Measurements from ENCODE around the gene PLSCR1. TPM values are rescaled to one million over a fixed set of nuclear protein-coding genes. Genes with fewer than 3 reads are reported as not detected.

PLSCR1 gene
- total RNA-seq, 2 donors from 2014 or later = 189 to 250 TPM

DNA sequence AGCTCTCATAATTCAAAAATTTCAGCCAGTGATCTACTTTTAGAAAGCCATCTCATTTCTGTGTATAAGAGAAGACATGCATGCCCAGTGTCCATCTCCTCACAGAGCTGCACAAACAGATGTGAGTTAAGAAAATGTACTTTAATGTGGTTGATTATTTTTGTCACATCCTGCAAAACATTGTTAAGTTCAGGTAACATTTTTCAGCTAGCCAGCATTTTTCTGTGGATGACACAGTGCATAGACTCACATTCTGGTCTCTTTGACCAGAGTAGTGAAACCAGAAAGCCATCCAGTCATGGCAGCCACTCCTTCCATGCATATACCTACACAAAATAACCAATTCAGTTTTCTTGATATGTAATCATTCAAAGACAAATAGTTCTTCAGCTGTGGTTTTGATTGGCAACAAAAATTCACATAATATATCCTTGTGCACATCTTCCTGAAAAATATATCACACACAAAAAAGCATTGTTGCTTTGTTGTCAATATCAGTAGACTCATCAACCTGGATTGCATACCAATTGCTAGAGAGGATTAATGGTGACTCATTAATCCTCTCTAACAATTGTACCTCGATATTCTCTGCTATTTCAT lies 2.1 kb upstream of the PLSCR1 start:
- H3K4me3 Mint-ChIP-seq = no peak overlapping the region
- peaks cover 12% of the 10 kb centered on the region for H3K36me3 Mint-ChIP-seq (ENCODE audit: low read depth)
- no peaks in the 10 kb centered on the region for H3K9me3 Mint-ChIP-seq

DNA sequence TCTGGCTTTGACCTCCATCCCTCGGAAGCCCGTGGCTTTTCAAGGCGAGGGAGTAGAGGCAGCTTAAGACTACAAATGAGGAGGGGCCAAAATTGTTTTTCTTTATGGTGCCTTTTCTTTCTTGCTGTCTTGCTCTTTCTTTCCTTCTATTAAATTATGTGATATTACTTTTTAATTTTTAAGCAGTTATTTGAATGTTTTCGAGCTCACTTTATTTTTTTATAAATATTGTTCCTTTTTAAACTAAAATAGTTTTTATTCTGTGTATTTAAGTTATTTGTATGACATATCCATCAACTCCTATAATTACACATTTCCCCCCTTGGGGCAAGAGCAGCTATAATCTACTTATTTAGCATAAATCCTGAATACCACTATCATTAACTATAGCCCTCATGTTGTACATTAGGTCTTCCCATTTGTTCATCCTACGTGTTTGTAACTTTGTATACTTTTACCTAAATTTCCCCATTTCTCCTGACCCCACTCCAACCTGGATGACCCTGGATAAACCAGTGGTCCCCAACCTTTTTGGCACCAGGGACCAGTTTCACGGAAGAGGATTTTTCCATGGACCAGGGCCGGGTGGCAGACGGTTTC lies 622 bp upstream of the PLSCR1 start:
- Histone ChIP-seq H3K4me3 (ENCODE audit: low read length) (peak overlapping the region; percentile 95), H3K4me1 (ENCODE audit: control insufficient read depth, insufficient read depth, low read length) (no peaks in the 10 kb centered on the region), H3K27me3 (ENCODE audit: control insufficient read depth, insufficient read depth, low read length, poor library complexity, severe bottlenecking) (no peaks in the 10 kb centered on the region), H3K9ac (ENCODE audit: extremely low read depth, low read length, poor library complexity, severe bottlenecking) (peak overlapping the region; percentile 93), H3K36me3 (ENCODE audit: control insufficient read depth, insufficient read depth, low read length) (peaks cover 22% of the 10 kb centered on the region), H3K27ac (ENCODE audit: low read depth, low read length) (no peak overlapping the region), H3K9me3 (ENCODE audit: control insufficient read depth, low read length) (peaks cover 11% of the 10 kb centered on the region)
- TF ChIP-seq, protein P1, sequence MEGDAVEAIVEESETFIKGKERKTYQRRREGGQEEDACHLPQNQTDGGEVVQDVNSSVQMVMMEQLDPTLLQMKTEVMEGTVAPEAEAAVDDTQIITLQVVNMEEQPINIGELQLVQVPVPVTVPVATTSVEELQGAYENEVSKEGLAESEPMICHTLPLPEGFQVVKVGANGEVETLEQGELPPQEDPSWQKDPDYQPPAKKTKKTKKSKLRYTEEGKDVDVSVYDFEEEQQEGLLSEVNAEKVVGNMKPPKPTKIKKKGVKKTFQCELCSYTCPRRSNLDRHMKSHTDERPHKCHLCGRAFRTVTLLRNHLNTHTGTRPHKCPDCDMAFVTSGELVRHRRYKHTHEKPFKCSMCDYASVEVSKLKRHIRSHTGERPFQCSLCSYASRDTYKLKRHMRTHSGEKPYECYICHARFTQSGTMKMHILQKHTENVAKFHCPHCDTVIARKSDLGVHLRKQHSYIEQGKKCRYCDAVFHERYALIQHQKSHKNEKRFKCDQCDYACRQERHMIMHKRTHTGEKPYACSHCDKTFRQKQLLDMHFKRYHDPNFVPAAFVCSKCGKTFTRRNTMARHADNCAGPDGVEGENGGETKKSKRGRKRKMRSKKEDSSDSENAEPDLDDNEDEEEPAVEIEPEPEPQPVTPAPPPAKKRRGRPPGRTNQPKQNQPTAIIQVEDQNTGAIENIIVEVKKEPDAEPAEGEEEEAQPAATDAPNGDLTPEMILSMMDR (conservative IDR thresholded peaks at IDR 0.05) = peak; percentile 6
- peaks cover 6% of the 10 kb centered on the region for H3K9me3 Mint-ChIP-seq
- peak overlapping the region; percentile 93 for H3K27ac Mint-ChIP-seq
- H3K4me3 Mint-ChIP-seq = peak overlapping the region; percentile 95
- no peaks in the 10 kb centered on the region for H3K27me3 Mint-ChIP-seq (ENCODE audit: insufficient read depth)
- no peak for DNase-seq
- H3K36me3 Mint-ChIP-seq (ENCODE audit: low read depth) = peaks cover 27% of the 10 kb centered on the region
- H3K4me1 Mint-ChIP-seq = peaks cover 24% of the 10 kb centered on the region
- 20 to 54% methylated on average over 4 to 7 of the region's 8 CpGs for WGBS, 2 experiments (ENCODE audit: insufficient coverage in 1 of 2, insufficient read length in 1 of 2)

More for the DNA sequence above, 2.1 kb upstream of the PLSCR1 start:
- no peak overlapping the region for H3K27ac ChIP-seq (ENCODE audit: low read depth, low read length)
- H3K36me3 ChIP-seq (ENCODE audit: control insufficient read depth, insufficient read depth, low read length) = peaks cover 9% of the 10 kb centered on the region
- Mint-ChIP-seq H3K4me1 (peaks cover 21% of the 10 kb centered on the region), H3K27me3 (ENCODE audit: insufficient read depth) (no peaks in the 10 kb centered on the region), H3K27ac (no peak overlapping the region)
- H3K9ac ChIP-seq (ENCODE audit: extremely low read depth, low read length, poor library complexity, severe bottlenecking) = no peak overlapping the region
- 86% methylated on average over 1 of the region's 1 CpG; no CpG with 5 or more reads in 1 of the 2 experiments for WGBS, 2 experiments (ENCODE audit: insufficient coverage in 1 of 2, insufficient read length in 1 of 2)
- H3K9me3 ChIP-seq (ENCODE audit: control insufficient read depth, low read length) = no peaks in the 10 kb centered on the region
- no peaks in the 10 kb centered on the region for H3K4me1 ChIP-seq (ENCODE audit: control insufficient read depth, insufficient read depth, low read length)
- TF ChIP-seq, protein P1 (conservative IDR thresholded peaks at IDR 0.05) = no peak
- DNase-seq = no peak
- no peak overlapping the region for H3K4me3 ChIP-seq (ENCODE audit: low read length)
- H3K27me3 ChIP-seq (ENCODE audit: control insufficient read depth, insufficient read depth, low read length, poor library complexity, severe bottlenecking) = no peaks in the 10 kb centered on the region

DNA sequence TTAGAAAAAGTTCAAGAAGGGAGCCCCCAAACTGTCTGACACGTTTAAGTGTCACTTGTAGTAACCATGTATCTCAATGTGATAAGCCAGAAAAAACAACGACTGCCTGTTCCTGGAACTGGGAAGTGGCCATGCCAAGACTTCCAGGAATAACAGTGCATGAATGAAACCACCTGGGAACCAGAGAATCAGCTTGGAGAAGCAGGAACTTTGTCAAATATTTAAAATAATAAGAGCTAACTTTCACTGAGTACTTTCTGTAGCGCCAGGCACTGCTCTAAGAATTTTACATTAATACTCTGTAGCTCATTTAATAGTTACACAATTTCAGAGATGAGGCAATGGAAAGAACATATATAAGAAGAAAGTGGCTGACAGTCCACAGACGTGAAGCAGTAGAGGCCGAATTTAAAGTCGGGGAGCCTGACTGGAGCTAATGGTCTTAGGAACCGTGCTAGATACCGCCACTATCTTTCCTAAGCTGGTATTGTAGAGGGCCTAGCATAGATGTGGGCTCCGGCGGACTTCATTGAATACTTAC lies 876 bp downstream of the PLSCR1 start:
- H3K36me3 ChIP-seq (ENCODE audit: control insufficient read depth, insufficient read depth, low read length) = peaks cover 36% of the 10 kb centered on the region
- Mint-ChIP-seq H3K9me3 (peaks cover 19% of the 10 kb centered on the region), H3K27ac (peak overlapping the region; percentile 93), H3K27me3 (ENCODE audit: insufficient read depth) (no peaks in the 10 kb centered on the region), H3K4me3 (peak overlapping the region; percentile 95), H3K36me3 (ENCODE audit: low read depth) (peaks cover 40% of the 10 kb centered on the region), H3K4me1 (peaks cover 24% of the 10 kb centered on the region)
- H3K9ac ChIP-seq (ENCODE audit: extremely low read depth, low read length, poor library complexity, severe bottlenecking) = peak overlapping the region; percentile 93
- 10 to 18% methylated on average over 9 to 10 of the region's 10 CpGs for WGBS, 2 experiments (ENCODE audit: insufficient coverage in 1 of 2, insufficient read length in 1 of 2)
- H3K4me1 ChIP-seq (ENCODE audit: control insufficient read depth, insufficient read depth, low read length) = no peaks in the 10 kb centered on the region
- H3K27me3 ChIP-seq (ENCODE audit: control insufficient read depth, insufficient read depth, low read length, poor library complexity, severe bottlenecking) = no peaks in the 10 kb centered on the region
- TF ChIP-seq, protein P1 (conservative IDR thresholded peaks at IDR 0.05) = no peak
- peak overlapping the region; percentile 95 for H3K4me3 ChIP-seq (ENCODE audit: low read length)
- peaks cover 25% of the 10 kb centered on the region for H3K9me3 ChIP-seq (ENCODE audit: control insufficient read depth, low read length)
- H3K27ac ChIP-seq (ENCODE audit: low read depth, low read length) = no peak overlapping the region
- no peak for DNase-seq

All from endodermal cell (in vitro differentiated cells).